Immature natural killer cell (primary cell): ENCODE data around the gene DGKQ. TPM values are rescaled to one million over a fixed set of nuclear protein-coding genes. Genes with fewer than 3 reads are reported as not detected.

Experiments
- DNase-seq, 3 donors: peaks; one replicate each; pipeline ENCODE4 v3.0.0; 2022; ENCODE audit warnings: mixed read lengths in 1 of 3
- H3K27ac Mint-ChIP-seq, 6 donors: one replicate each; pipeline ENCODE4 v1.8.0; 2020; ENCODE audit warnings: mixed read lengths in 6 of 6, mild to moderate bottlenecking in 5 of 6, inconsistent platforms in 4 of 6, moderate library complexity in 3 of 6
- H3K27me3 Mint-ChIP-seq, 3 donors: one replicate each; pipeline ENCODE4 v1.8.0; 2020 to 2021; ENCODE audit warnings: low read depth in 3 of 3, mild to moderate bottlenecking in 3 of 3, mixed read lengths in 3 of 3, moderate library complexity in 3 of 3, inconsistent platforms in 1 of 3
- H3K36me3 Mint-ChIP-seq, 3 donors: one replicate each; pipeline ENCODE4 v1.8.0; 2020; ENCODE audit warnings: mixed read lengths in 3 of 3, inconsistent platforms in 2 of 3, mild to moderate bottlenecking in 2 of 3
- H3K4me1 Mint-ChIP-seq, 2 donors: one replicate each; pipeline ENCODE4 v1.8.0; 2020; ENCODE audit warnings: inconsistent platforms in 2 of 2, mild to moderate bottlenecking in 2 of 2, mixed read lengths in 2 of 2, moderate library complexity in 1 of 2
- H3K4me3 Mint-ChIP-seq, 5 donors: one replicate each; pipeline ENCODE4 v1.8.0; 2020; ENCODE audit warnings: mild to moderate bottlenecking in 5 of 5, mixed read lengths in 5 of 5, inconsistent platforms in 3 of 5, moderate library complexity in 3 of 5
- H3K9me3 Mint-ChIP-seq, 6 donors: one replicate each; pipeline ENCODE4 v1.8.0; 2020; ENCODE audit warnings: mild to moderate bottlenecking in 6 of 6, mixed read lengths in 6 of 6, inconsistent platforms in 4 of 6, moderate library complexity in 3 of 6
- polyA plus RNA-seq, 3 donors: library from polyadenylated mRNA; unstranded; fragments of 300-500 nt; fragmentation: Illumina TruSeq; gene quantifications; one replicate each; pipeline ENCODE4 v1.2.3, GENCODE V29; 2021

DGKQ gene
- polyA plus RNA-seq, 3 donors from 2014 or later = 12.1 to 24.0 (median 14.0) TPM

DNA sequence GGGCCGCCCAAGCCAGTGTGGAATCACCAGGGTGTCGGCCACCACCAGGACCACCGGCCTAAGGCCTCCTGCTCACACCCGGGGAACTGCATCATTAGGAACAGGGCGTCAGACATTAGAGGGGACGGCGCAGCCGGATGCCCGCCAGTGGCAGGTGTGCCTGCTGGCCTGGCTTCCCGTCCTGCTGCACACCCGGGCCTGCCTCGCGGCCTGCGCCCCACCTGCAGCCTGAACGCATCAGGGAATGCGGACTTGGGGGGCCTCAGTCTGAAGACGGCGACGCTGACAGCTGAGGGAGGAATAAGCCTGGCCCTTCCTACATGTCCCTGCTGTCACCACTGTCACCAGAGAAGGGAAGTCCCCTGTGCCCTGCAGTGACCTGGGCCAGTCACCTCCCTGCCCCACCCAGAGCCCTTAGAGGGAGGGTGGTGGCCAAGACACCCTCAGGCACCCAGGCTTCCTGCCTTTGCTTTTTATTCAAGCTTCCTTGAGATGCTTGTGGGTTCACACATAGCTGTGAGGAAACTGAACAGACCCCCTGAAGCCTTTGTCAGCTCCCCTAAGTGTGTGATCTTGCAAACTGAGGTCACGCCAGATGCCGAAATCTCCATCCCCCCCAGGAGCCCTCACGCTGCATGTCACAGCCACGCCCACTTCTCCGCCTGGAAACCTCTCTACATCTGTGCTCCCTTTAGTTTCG is 3.2 kb downstream of the DGKQ start:
- peak; percentile 90 to 91 (median 91) for DNase-seq
- Mint-ChIP-seq H3K36me3 (no peaks in the 10 kb centered on the region), H3K9me3 (no peaks in the 10 kb centered on the region), H3K27ac (peak overlapping the region; percentile 87 to 98 (median 95)), H3K4me3 (peak overlapping the region; percentile 76 to 93 (median 83)), H3K27me3 (peaks cover 11 to 17% (median 12%) of the 10 kb centered on the region in 3 donors), H3K4me1 (peaks cover 24 to 26% of the 10 kb centered on the region in 2 donors)

- Mint-ChIP-seq H3K27me3 (peaks cover 11 to 18% (median 12%) of the 10 kb centered on the region in 3 donors), H3K4me1 (peaks cover 24 to 25% of the 10 kb centered on the region in 2 donors), H3K9me3 (no peaks in the 10 kb centered on the region), H3K4me3 (no peak overlapping the region), H3K36me3 (no peaks in the 10 kb centered on the region), H3K27ac (peak overlapping the region in 4 of 6 donors; percentile 59 to 88 (median 76))
- no peak for DNase-seq
Observed at GRCh38 chr4:968621-969394, 4.6 kb downstream of the DGKQ start.

GRCh38 chr4:968221-968620 is 5.1 kb downstream of the DGKQ start:
- H3K27ac Mint-ChIP-seq = no peak overlapping the region
- peaks cover 11 to 17% (median 12%) of the 10 kb centered on the region in 3 donors for H3K27me3 Mint-ChIP-seq
- no peak overlapping the region for H3K4me3 Mint-ChIP-seq
- no peak for DNase-seq
- peaks cover 24 to 25% of the 10 kb centered on the region in 2 donors for H3K4me1 Mint-ChIP-seq
- no peaks in the 10 kb centered on the region for H3K36me3 Mint-ChIP-seq
- H3K9me3 Mint-ChIP-seq = no peaks in the 10 kb centered on the region

- Mint-ChIP-seq H3K4me3 (no peak overlapping the region), H3K36me3 (no peaks in the 10 kb centered on the region), H3K27ac (no peak overlapping the region), H3K4me1 (peaks cover 24 to 25% of the 10 kb centered on the region in 2 donors), H3K9me3 (no peaks in the 10 kb centered on the region), H3K27me3 (peaks cover 11 to 18% (median 12%) of the 10 kb centered on the region in 3 donors)
- no peak for DNase-seq
Observed at GRCh38 chr4:967113-968104, 6.0 kb downstream of the DGKQ start.

DNA sequence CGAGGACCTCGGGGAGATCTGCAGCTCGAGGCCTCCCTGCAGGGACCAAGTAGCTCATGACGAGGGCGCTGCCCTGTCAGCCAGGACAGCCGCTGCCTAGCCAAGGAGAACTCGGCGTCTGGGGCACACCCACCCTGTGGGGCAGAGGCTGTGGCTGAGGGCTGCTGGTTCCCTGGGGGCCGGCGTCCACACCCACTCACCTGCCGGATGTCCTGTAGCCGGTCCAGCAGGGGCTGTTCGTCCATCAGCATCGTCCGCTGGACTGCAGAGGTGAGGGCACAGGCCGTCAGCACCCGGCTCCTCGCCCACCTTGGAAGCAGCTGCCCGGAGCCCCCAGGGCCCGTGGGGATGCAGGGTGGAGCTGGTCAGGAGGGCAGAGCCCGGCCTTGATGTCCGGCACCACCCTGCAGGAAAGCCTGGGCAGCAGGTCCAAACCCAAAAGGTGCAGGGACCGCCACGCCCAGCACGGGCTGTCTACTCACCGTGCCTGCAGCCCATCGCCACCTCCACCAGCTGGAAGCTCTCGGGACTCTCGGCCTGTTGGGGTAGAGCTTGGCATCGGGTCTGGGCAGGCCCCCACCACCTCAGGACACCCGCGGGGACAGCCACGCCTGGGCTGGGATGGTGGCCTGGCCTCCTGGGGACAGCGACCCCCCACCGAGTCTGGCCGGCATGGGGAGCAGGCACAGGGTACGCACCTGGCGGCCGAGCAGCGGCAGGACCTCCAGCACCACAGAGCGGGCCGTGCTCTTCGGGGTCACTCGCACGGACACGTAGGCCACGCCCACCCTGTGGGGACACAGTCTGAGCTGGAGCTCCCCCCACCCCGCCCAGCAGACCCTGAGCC is 6.9 kb downstream of the DGKQ start:
- Mint-ChIP-seq H3K27me3 (peaks cover 11 to 21% (median 12%) of the 10 kb centered on the region in 3 donors), H3K4me1 (peaks cover 24% of the 10 kb centered on the region in 2 donors), H3K4me3 (no peak overlapping the region), H3K36me3 (no peaks in the 10 kb centered on the region), H3K27ac (no peak overlapping the region), H3K9me3 (peaks cover 0 to 2% (median 0%) of the 10 kb centered on the region in 6 donors)
- no peak for DNase-seq

- H3K4me1 Mint-ChIP-seq = peaks cover 17% of the 10 kb centered on the region in 2 donors
- DNase-seq = no peak
Observed at GRCh38 chr4:965766-966134, 7.6 kb downstream of the DGKQ start.

GRCh38 chr4:965048-965765 is 8.2 kb downstream of the DGKQ start:
- H3K27ac Mint-ChIP-seq = no peak overlapping the region
- no peaks in the 10 kb centered on the region for H3K36me3 Mint-ChIP-seq
- H3K4me3 Mint-ChIP-seq = no peak overlapping the region
- peaks cover 12% of the 10 kb centered on the region in 2 donors for H3K4me1 Mint-ChIP-seq
- H3K27me3 Mint-ChIP-seq = peaks cover 0 to 10% (median 1%) of the 10 kb centered on the region in 3 donors
- H3K9me3 Mint-ChIP-seq = peaks cover 0 to 2% (median 0%) of the 10 kb centered on the region in 6 donors
- DNase-seq = no peak

More at GRCh38 chr4:965766-966134, 7.6 kb downstream of the DGKQ start:
- Mint-ChIP-seq H3K36me3 (no peaks in the 10 kb centered on the region), H3K27ac (no peak overlapping the region), H3K27me3 (peaks cover 5 to 15% (median 6%) of the 10 kb centered on the region in 3 donors), H3K4me3 (no peak overlapping the region), H3K9me3 (peaks cover 0 to 2% (median 0%) of the 10 kb centered on the region in 6 donors)

DNA sequence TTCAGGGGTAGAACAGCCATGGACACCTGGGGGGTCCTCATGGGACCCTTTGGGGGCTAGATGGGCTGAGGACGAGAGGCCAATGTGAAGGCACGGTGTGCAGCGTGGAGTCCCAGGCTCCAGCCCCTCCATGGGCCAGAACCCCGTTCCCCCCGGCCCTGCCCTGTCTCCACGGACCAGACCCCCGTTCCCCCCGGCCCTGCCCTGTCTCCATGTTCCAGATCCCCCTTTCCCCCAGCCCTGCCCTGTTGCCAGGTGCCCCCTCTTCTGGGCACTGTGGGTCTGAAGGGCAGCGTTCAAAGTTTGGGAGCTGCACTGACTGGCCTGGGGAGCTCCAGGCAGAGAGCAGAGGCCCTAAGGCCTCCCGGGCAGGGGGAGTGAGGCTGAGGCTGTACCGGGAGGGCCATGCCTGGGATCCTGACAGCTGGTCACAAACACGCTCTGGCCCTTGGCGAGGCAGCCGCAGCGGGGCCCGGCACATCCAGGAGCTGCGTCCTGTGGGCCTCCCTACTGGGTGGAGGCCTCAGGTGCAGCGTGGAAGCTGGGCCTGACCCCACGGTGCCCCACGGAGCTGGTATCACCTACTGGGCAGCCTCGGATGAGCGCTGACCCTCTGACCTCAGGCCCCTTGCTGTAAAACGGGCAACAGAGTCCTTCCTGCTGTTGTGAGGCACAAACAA is 8.9 kb downstream of the DGKQ start:
- Mint-ChIP-seq H3K27me3 (peaks cover 0 to 9% (median 0%) of the 10 kb centered on the region in 3 donors), H3K36me3 (no peaks in the 10 kb centered on the region), H3K4me1 (peaks cover 4% of the 10 kb centered on the region in 2 donors), H3K27ac (no peak overlapping the region), H3K4me3 (no peak overlapping the region), H3K9me3 (peaks cover 0 to 2% (median 0%) of the 10 kb centered on the region in 6 donors)
- DNase-seq = no peak

DNA sequence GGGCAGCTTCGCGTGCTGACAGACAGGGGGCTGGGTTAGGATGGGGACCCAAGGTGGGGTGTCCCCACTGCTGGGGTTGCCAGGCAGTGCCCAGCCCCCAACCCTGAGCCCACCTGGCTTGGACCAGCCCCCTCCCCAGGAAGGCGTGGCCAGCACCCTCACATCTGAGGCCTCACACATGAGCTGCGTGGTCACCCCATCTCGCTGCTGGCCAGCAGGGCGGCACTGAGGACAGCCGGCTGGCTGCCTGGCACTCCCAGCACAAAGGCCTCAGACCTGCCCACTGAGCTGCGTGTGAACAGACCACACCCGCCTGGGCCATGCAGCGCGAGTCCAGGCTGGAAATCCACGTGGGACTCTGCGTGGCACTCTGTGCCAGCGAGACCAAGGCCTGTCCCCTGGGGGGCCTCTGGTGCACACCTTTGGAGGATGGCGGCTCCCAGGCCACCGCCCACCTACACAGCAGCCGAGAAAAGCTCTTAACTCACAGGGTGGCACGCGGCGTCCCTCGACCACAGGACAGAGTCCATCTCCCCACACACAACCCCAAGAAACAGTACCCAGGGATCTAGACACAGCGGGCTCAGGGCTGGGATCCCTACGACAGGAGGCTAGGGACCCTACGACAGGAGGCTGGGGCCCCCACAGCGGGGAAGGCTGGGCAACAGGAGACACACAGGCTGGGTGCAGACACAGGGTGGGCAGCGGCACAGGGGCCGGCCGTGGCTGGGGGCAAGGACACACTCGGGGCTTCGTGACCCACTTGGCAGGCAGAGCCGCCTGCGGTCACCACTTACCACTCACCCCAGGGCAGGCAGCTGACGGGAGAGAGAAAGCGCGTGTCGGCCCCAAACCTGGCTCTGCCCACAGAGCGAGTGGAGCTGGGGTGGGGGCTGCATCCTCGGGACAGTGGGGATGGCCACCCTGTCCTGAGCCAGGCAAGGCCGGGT is 9.8 kb downstream of the DGKQ start:
- DNase-seq = no peak
- Mint-ChIP-seq H3K27me3 (peaks cover 0 to 9% (median 2%) of the 10 kb centered on the region in 3 donors), H3K9me3 (peaks cover 0 to 2% (median 0%) of the 10 kb centered on the region in 6 donors), H3K4me1 (peaks cover 0 to 3% of the 10 kb centered on the region in 2 donors), H3K36me3 (peaks cover 0 to 4% (median 0%) of the 10 kb centered on the region in 3 donors), H3K4me3 (no peak overlapping the region), H3K27ac (peak overlapping the region in 1 of 6 donors; percentile 26)

GRCh38 chr4:962231-963208 is 10.8 kb downstream of the DGKQ start:
- Mint-ChIP-seq H3K4me1 (peaks cover 0 to 3% of the 10 kb centered on the region in 2 donors), H3K4me3 (no peak overlapping the region), H3K27me3 (peaks cover 0 to 11% (median 2%) of the 10 kb centered on the region in 3 donors), H3K9me3 (peaks cover 0 to 2% (median 0%) of the 10 kb centered on the region in 6 donors), H3K27ac (peak overlapping the region in 1 of 6 donors; percentile 13), H3K36me3 (peaks cover 0 to 5% (median 0%) of the 10 kb centered on the region in 3 donors)
- no peak for DNase-seq
